A673 (cell line): ENCODE data around the gene TMEM235. TPM values are rescaled to one million over a fixed set of nuclear protein-coding genes. Genes with fewer than 3 reads are reported as not detected.

Experiments
- BruUV-seq: library from RNA; stranded (reverse); fragments of 400-500 nt; replicated peaks from 2 replicates; lab custom pipeline; 2021; lab: Mats Ljungman, UMichigan
- CTCF ChIA-PET: fragments of 300-600 bp; sonication (Branson Sonifier 250); formaldehyde crosslinking; loops from one replicate; lab custom pipeline; 2022; ENCODE audit warnings: antibody characterized with exemption; lab: Charles Lee
- POLR2A ChIA-PET: fragments of 300-600 bp; sonication (Branson Sonifier 250); formaldehyde crosslinking; loops from one replicate; lab custom pipeline; 2022; ENCODE audit warnings: antibody characterized with exemption; ENCODE audit not compliant: low non-redundant PET; lab: Charles Lee
- DNase-seq: peaks from one replicate; pipeline ENCODE4 v3.0.0-alpha.2; 2015; ENCODE audit warnings: low spot score
- H3K27ac ChIP-seq: fragments of 200-600 bp; sonication (generic); 2 replicates; pipeline ENCODE4 v1.5.1; 2016; ENCODE audit warnings: mixed run types, low read depth, mild to moderate bottlenecking, mixed read lengths, antibody characterized with exemption, low read length; ENCODE audit not compliant: poor library complexity, severe bottlenecking
- H3K27me3 ChIP-seq: fragments of 200-600 bp; sonication (generic); replicated peaks from 2 replicates; pipeline ENCODE4 v1.6.1; 2017; ENCODE audit warnings: mixed run types, low read depth, mild to moderate bottlenecking, mixed read lengths, antibody characterized with exemption, low read length; ENCODE audit not compliant: insufficient read depth, poor library complexity
- H3K36me3 ChIP-seq: fragments of 200-600 bp; sonication (generic); 2 replicates; pipeline ENCODE4 v1.6.1; 2016; ENCODE audit warnings: mixed run types, mild to moderate bottlenecking, mixed read lengths, antibody characterized with exemption, low read length; ENCODE audit not compliant: insufficient read depth, poor library complexity, severe bottlenecking
- H3K4me1 ChIP-seq: fragments of 200-600 bp; sonication (generic); 2 replicates; pipeline ENCODE4 v1.6.1; 2017; ENCODE audit warnings: mixed run types, mild to moderate bottlenecking, mixed read lengths, antibody characterized with exemption, low read length; ENCODE audit not compliant: insufficient read depth, poor library complexity, severe bottlenecking
- H3K4me3 ChIP-seq: fragments of 200-600 bp; sonication (generic); 2 replicates; pipeline ENCODE4 v1.5.1; 2016; ENCODE audit warnings: low read depth, mixed run types, mild to moderate bottlenecking, mixed read lengths, low read length; ENCODE audit not compliant: poor library complexity, severe bottlenecking
- H3K9me3 ChIP-seq: fragments of 200-600 bp; sonication (generic); 2 replicates; pipeline ENCODE4 v1.6.1; 2016; ENCODE audit warnings: mixed run types, low read depth, mild to moderate bottlenecking, mixed read lengths, antibody characterized with exemption, low read length; ENCODE audit not compliant: poor library complexity, severe bottlenecking
- EZH2 ChIP-seq: fragments of 200-600 bp; sonication (generic); IDR thresholded peaks from 2 replicates; pipeline ENCODE4 v1.6.1; 2017; ENCODE audit warnings: borderline replicate concordance, low read depth, mild to moderate bottlenecking, mixed read lengths, antibody characterized with exemption, low read length; ENCODE audit not compliant: poor library complexity, severe bottlenecking
- intact Hi-C: fragments of 100-400 bp; cut with micrococcal nuclease; formaldehyde crosslinking; loops from one replicate; pipeline ENCODE4 v1.10.0; 2022; ENCODE audit not compliant: unreplicated experiment
- total RNA-seq: library from RNA; stranded (reverse); gene quantifications from 2 replicates; pipeline ENCODE4 v1.2.3, GENCODE V29; 2021
- TF ChIP-seq, protein P1 (sequence below): fragments of 300-800, 200-600 bp; sonication (generic); conservative IDR thresholded peaks from 2 replicates; pipeline ENCODE4 v1.5.1; 2017; ENCODE audit warnings: low read depth, mild to moderate bottlenecking, antibody characterized with exemption, low read length, moderate library complexity, mixed read lengths

Gene TMEM235
- total RNA-seq, 1 experiment from 2014 or later = not detected

DNA sequence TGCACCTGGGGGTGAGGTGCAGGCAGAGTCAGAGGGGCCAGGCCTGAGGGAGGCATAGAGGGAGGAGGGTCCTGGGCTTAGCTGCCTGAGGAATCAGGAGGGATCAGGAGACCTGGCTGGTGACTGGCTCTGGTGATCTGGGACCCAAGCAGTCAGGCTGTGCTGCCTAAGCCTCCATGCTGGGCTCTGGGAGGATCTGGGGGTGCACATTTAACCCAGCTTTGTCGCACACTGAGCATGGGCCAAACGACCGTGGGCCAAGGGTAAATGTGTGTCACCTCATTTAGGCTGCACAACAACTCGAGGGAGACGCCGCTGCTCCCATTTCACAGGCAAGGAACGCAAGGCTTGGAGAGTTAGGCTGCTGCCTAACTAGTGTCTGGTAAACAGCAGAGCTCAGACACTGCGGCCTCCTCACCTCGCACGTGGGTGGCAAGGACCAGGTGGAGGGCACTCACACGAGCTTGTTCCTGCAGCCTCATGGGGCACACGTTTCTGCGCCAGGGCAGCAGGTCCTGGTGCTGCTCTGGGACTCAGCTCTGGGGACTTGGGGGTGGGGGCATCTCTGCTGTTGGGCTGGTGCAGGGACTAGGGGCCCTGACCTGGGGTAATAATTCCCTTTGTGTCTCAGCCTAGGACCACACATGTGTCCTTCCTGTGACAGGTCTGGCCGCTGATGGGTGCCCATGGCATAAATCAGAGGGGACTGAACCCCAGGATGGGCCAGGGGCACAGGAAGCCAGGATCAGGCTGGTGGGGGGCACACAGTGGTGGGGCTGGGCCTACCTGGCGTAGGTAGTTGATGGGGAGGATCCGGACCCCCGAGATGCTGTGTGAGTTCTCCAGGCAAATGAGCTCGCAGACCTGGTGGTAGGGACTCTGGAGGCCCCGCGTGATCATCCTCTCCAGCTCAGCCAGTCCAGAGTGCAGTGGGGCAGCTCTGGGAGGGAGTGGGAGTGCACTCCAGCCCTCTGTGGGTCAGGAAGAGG lies 18.7 kb downstream of the TMEM235 start:
- BruUV-seq = no TSS peak
- Histone ChIP-seq H3K9me3 (no peaks in the 10 kb centered on the region), H3K27me3 (no peaks in the 10 kb centered on the region), H3K4me1 (no peaks in the 10 kb centered on the region), H3K36me3 (no peaks in the 10 kb centered on the region), H3K4me3 (no peak overlapping the region), H3K27ac (no peak overlapping the region)
- TF ChIP-seq, protein P1, sequence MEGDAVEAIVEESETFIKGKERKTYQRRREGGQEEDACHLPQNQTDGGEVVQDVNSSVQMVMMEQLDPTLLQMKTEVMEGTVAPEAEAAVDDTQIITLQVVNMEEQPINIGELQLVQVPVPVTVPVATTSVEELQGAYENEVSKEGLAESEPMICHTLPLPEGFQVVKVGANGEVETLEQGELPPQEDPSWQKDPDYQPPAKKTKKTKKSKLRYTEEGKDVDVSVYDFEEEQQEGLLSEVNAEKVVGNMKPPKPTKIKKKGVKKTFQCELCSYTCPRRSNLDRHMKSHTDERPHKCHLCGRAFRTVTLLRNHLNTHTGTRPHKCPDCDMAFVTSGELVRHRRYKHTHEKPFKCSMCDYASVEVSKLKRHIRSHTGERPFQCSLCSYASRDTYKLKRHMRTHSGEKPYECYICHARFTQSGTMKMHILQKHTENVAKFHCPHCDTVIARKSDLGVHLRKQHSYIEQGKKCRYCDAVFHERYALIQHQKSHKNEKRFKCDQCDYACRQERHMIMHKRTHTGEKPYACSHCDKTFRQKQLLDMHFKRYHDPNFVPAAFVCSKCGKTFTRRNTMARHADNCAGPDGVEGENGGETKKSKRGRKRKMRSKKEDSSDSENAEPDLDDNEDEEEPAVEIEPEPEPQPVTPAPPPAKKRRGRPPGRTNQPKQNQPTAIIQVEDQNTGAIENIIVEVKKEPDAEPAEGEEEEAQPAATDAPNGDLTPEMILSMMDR = no peak
- TF ChIP-seq EZH2 = no peak
- CTCF ChIA-PET = interaction anchor here (1.1 to 2.1 kb wide), 3 partner anchors 32 to 231 kb away, joined by 3 to 7 read pairs (median 5); no protein-coding TSS in a partner anchor
- POLR2A ChIA-PET = no interaction called here
- intact Hi-C loops = loop anchor here (2.0 to 5.0 kb wide), 2 partner anchors 137 to 172 kb away; no protein-coding TSS in a partner anchor
- DNase-seq = no peak

DNA sequence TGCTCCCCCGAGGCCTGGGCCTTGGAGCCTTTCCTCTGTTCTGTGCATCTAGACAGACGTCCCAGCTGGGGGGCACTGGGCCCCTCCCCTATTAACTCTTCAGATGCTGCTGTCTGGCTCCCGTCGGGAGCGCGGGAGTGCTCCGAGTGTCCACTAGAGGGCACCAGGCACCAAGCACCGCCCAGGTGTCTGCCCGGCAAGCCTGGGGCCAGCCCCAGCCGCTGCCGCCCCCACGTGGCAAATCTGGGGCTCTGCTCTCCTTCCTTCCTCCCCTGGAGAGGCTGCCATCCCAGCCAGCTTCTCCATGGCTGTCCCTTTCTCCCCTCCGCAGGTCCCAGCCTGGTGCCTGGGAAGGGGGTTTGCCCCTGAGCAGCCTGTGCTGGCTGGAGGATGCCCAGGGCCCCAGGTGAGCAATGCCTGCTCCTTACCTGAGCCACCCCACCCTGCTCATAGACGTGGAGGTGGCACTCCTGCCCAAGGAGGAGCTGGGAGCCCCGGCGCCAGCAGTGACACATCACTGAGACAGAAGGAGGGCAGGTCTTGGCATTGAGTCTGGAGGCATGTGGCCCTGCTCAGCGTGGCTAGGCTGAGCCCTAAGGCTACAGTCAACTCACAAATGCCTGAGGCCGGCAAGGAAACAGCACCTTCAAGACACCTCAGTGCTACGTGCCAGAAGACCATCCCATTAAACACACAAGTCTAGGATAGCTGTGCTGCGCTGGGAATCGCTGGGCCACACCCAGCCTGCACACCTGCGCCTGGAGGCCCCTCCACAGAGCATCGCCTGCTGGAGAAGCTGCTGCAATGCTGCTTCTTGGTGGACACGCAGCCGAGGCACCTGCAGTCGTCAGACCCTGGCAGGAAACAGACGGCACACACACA lies 19.7 kb downstream of the TMEM235 start:
- no peak overlapping the region for H3K4me3 ChIP-seq
- peak; percentile 91 for DNase-seq
- intact Hi-C loops = loop anchor here (2.0 to 5.0 kb wide), 2 partner anchors 138 to 171 kb away; no protein-coding TSS in a partner anchor
- ChIA-PET POLR2A (interaction anchor here (0.6 kb wide), 1 partner anchor 28 kb away, joined by 13 read pairs; no protein-coding TSS in a partner anchor), CTCF (interaction anchor here (0.6 to 2.1 kb wide), 9 partner anchors 8 to 720 kb away, joined by 3 to 7 read pairs (median 3); no protein-coding TSS in a partner anchor)
- BruUV-seq = no TSS peak
- TF ChIP-seq, protein P1 = peak; percentile 100
- TF ChIP-seq EZH2 = no peak
- no peaks in the 10 kb centered on the region for H3K4me1 ChIP-seq
- H3K27ac ChIP-seq = no peak overlapping the region
- no peaks in the 10 kb centered on the region for H3K36me3 ChIP-seq
- no peaks in the 10 kb centered on the region for H3K9me3 ChIP-seq
- no peaks in the 10 kb centered on the region for H3K27me3 ChIP-seq

DNA sequence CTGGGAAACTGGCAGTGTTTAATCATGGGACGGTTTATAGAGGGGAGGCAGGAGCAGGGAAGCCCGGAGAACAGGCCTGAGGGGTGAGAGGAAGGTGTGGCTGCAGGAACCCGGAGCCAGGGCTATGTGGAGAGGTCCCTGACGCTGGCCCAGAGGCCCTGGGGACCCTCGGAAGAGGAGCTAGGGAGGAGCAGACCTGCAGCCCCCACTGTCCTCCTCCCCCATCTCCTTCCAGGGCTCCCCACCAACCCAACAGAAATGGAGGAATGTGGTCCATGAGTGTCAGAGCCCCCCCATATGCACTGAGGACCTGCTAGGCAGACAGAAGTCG lies 20.3 kb downstream of the TMEM235 start:
- Histone ChIP-seq H3K9me3 (no peaks in the 10 kb centered on the region), H3K27ac (no peak overlapping the region), H3K4me1 (no peaks in the 10 kb centered on the region), H3K27me3 (no peaks in the 10 kb centered on the region), H3K4me3 (no peak overlapping the region), H3K36me3 (no peaks in the 10 kb centered on the region)
- BruUV-seq = no TSS peak
- ChIA-PET POLR2A (interaction anchor here (0.6 kb wide), 1 partner anchor 28 kb away, joined by 13 read pairs; no protein-coding TSS in a partner anchor), CTCF (interaction anchor here (0.6 to 2.1 kb wide), 7 partner anchors 17 to 719 kb away, joined by 3 to 7 read pairs (median 4); no protein-coding TSS in a partner anchor)
- no peak for DNase-seq
- intact Hi-C loops = loop anchor here (2.0 to 5.0 kb wide), 2 partner anchors 139 to 171 kb away; no protein-coding TSS in a partner anchor
- no peak for TF ChIP-seq EZH2
- TF ChIP-seq, protein P1 = no peak
